H1 (cell line): ENCODE measurements around the gene NAPA.

Experiments
- CTCF ChIP-seq, 3 experiments: IDR thresholded peaks; 1 replicate in 2 of 3; 2 replicates in 1 of 3; pipeline versions ENCODE4 v1.5.1 to v1.6.1; 2011; ENCODE audit warnings: low read length in 3 of 3, mild to moderate bottlenecking in 3 of 3, inconsistent platforms in 2 of 3, low read depth in 1 of 3, moderate library complexity in 1 of 3; ENCODE audit not compliant: insufficient read depth in 1 of 3; ENCODE audit errors: control extremely low read depth in 1 of 3
- EZH2 ChIP-seq: fragments of 200-600 bp; sonication (generic); IDR thresholded peaks from 2 replicates; pipeline ENCODE4 v1.7.1; 2012; ENCODE audit warnings: low read depth, mild to moderate bottlenecking, moderate library complexity, low read length, inconsistent platforms; ENCODE audit not compliant: severe bottlenecking
- MAX ChIP-seq: IDR thresholded peaks from 2 replicates; pipeline ENCODE4 v1.6.1; 2012; ENCODE audit warnings: inconsistent platforms
- POLR2A ChIP-seq, 2 experiments: IDR thresholded peaks; 1 replicate in 1 of 2; 2 replicates in 1 of 2; pipeline ENCODE4 v1.6.1; 2011; ENCODE audit warnings: low read depth in 2 of 2, low read length in 2 of 2, mild to moderate bottlenecking in 2 of 2; ENCODE audit errors: control extremely low read depth in 1 of 2
- POLR2AphosphoS5 ChIP-seq: IDR thresholded peaks from 2 replicates; pipeline ENCODE4 v1.6.1; 2011; ENCODE audit warnings: low read depth, low read length
- RNF2 ChIP-seq: fragments of 200-900, 300-1000 bp; sonication (generic); IDR thresholded peaks from 2 replicates; pipeline ENCODE4 v1.7.1; 2016; ENCODE audit warnings: borderline replicate concordance, low read depth, mild to moderate bottlenecking, antibody characterized with exemption, low read length; ENCODE audit not compliant: poor library complexity, severe bottlenecking; ENCODE audit errors: missing control alignments
- RXRA ChIP-seq: IDR thresholded peaks from 2 replicates; pipeline ENCODE4 v1.6.1; 2011; ENCODE audit warnings: low read depth, mild to moderate bottlenecking, low read length, moderate library complexity; ENCODE audit not compliant: insufficient read depth
- SIX5 ChIP-seq: IDR thresholded peaks from 2 replicates; pipeline ENCODE4 v1.6.1; 2011; ENCODE audit warnings: mild to moderate bottlenecking, low read depth, low read length
- TBP ChIP-seq: IDR thresholded peaks from 2 replicates; pipeline ENCODE4 v1.6.1; 2011; ENCODE audit warnings: low read depth, low read length, improper control_type of control experiment
- TCF12 ChIP-seq: IDR thresholded peaks from 2 replicates; pipeline ENCODE4 v1.6.1; 2011; ENCODE audit warnings: low read depth, mild to moderate bottlenecking, low read length
- USF2 ChIP-seq: IDR thresholded peaks from 2 replicates; pipeline ENCODE4 v1.6.1; 2011; ENCODE audit warnings: low read length, improper control_type of control experiment
- YY1 ChIP-seq: IDR thresholded peaks from 2 replicates; pipeline ENCODE4 v1.6.1; 2011; ENCODE audit warnings: low read depth, mild to moderate bottlenecking, low read length

GRCh38 chr19:47491358-47492136, 23.3 kb downstream of the NAPA start:
- TF ChIP-seq USF2 (no peak), CTCF (IDR thresholded peaks at IDR 0.05; ENCODE audit: control extremely low read depth in 1 of 3, insufficient read depth in 1 of 3, low read depth in 1 of 3, low read length in 3 of 3) (no peak), RXRA (no peak), MAX (no peak), POLR2AphosphoS5 (no peak), POLR2A (IDR thresholded peaks at IDR 0.05; ENCODE audit: control extremely low read depth in 1 of 2, low read depth in 2 of 2, low read length in 2 of 2) (no peak), RNF2 (no peak), YY1 (no peak), EZH2 (no peak), TCF12 (no peak), TBP (no peak), SIX5 (no peak)
